Ammon's horn (tissue), 1 donor: Measurements from ENCODE around the gene ALG14.
A peak's percentile ranks its signal among the peaks of the same experiment; 100 is the strongest.
"Not testable (repeated sequence)": the region's sequence is repeated elsewhere in the genome, so short reads cannot be mapped to it uniquely, and the experiment has no call there.

Experiments used
- DNase-seq: peaks from one replicate; pipeline ENCODE4 v3.0.0-alpha.2; 2016; ENCODE audit warnings: low spot score

Gene ALG14

DNA sequence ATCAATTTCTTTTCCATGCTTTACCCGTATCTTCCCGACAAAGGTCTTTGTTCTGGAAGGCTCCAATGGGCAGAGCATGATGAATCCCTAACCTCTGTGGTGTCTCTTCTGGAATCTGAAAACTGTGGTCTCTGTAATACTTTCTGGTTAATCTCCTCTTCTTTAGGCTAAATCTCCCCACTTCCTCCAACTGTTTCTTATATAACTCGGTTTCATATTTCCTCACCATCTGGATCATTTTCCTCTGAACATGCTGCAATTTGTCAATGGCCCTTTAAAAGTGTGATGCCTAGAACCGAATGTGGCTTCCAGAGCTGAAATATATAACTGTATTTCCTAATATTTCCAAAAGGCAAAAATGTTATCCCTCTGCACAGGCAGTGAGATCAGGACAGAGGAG, 66.1 kb downstream of the ALG14 start:
- no peak for DNase-seq

DNA sequence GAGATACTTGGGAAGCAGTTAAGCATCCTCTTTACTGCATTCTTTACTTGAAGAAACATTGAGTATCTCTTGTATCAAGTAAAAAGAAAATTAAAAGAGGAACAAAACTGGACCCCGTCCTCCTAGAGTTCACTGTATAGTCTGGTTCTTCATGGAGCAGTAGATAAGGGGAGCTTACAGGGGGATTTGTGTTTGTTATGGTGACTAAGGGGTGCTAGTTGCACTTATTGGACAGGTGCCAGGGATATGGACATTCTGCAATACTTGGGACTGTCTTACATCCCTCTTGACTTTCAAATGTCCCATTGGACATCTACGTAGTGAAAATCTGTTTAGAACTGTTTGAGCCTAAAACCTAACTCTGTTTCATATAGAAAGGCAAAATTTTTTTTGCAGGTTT, 67.2 kb downstream of the ALG14 start:
- DNase-seq, result no peak

DNA sequence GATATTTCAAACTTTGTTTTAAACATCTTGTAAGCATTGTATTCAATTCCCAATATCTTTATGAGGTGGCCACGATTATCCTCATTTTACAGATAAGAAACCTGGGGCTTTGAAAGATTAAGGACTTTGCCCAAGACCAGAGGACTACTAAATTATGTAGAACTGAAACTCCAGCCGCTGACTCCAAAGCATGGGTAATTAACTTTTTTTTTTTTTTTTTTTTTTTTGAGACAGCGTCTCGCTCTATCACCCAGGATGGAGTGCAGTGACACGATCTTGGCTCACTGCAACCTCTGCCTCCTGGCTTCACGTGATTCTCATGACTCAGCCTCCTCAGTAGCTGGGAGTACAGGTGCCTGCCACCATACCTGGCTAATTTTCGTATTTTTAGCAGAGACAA, 68.7 kb downstream of the ALG14 start:
- DNase-seq, result no peak

DNA sequence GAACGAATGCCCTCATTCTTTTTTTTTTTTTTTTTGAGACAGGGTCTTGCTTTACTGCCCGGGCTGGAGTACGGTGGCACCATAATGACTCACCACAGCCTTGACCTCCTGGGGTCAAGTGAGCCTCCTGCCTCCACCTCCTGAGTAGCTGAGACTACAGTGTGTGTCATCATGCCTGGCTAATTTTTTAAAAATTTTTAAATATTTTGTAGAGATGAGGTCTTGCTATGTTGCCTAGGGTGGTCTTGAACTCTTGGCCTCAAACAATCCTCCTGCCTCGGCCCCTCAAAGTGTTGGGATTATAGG, 69.4 kb downstream of the ALG14 start:
- DNase-seq, result no peak

DNA sequence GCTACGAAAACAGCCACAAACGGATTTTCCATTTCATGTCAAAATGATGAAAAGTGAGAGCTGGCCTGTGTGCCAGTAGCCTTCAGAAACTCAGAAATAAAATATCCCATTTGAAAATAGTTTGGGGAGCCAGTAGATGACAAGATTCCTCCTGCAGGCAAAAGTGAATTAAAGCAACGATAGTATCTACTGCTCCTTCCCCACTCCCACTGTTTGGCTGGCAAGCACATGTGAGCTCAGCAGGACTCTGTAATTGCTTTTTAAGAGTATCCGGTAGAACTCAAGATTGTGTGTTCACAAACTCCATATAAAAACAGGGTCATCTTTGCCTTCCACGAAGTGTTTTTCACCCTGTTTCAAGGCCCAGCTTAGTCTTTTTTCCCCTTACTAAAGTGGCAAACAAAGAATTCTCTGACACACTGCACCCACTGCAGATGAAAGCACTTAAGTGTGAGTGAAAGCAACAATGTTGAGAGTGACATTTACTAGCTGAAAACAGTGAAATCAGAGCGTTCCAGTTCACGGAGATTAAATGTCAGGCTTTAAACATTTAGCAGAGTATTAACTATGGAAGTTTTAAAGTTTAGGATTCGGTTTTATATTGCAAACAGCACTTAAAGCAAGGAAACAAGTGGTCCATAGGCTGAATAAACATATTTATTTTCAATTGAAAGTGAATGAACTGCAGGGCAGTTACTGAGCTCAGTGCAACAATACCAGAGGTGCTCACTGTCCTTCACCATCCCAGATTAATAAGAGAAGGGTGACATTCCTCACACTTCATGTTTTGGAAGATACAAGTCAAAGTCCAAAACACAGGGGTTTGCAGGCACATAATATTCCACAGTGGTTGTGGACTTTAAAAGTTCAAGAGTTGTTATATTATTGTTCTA, 70.0 kb downstream of the ALG14 start:
- peak; percentile 29 for DNase-seq

DNA sequence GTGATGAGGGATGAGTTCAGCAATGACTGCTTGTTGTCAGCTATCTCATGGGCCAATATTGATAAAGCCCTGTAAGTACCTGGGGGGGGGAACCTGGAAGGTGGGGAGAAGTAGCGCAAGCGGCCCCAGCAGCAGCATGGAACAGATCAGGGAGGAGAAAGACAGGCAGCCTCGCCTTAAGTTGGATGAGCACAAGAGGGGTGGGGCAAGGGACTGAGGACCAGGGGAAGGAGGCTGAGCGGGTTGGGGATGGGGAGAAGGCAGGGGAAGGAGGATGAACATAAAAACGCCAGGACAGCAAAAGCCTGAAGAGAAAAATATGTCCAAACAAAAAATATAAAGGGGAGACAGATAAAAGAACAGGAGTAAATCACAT, 70.6 kb downstream of the ALG14 start:
- no peak for DNase-seq

DNA sequence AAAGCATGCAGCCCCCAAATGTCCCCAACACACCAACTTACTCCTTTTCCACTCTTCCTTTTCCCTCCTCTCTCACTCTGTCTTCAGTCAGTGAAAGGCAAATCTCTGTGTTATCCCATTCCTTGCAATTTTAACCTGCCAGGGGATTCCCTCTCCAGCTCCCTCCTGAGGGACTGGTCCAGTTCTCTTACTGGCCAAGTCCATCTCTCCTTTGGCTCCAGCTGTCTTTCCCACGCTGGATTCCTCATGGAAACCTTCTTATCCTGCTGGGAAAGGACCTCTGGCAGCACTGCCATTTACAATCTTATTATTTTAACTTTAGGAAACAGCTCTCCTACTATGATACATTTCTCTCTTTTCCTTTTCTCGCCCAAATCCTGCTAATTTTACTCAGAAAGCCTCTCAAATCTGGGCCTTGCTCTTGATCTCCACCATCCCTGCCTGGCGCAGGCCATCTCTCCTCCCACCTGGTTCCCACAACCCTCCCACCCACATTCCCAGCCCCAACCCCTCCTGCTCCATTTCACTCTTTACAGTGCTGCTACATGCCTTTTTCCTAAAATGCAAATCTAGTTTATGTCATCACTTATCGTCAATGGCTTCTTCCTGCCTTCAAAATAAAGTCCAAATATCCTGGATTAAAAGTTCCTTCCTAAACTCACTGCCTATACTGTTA, 73.2 kb downstream of the ALG14 start:
- no peak for DNase-seq

DNA sequence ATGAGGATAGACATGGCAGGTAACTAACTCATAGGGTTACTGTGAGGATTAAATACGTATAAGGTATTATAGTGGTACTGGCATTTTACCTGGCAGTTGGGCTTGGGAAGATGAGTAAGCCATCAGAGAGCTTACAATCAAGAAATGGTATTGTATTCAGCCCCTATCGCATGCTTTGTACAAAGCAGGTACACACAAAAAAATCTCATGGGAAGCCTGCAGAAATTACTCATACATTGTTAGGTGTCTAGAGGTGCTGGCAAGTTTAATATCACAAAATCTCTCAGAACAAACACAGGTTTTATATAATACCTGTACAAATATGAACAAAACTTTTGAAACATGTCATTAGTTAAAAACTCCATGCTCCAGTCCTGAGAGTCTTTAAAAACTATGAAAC, 74.0 kb downstream of the ALG14 start:
- no peak for DNase-seq

DNA sequence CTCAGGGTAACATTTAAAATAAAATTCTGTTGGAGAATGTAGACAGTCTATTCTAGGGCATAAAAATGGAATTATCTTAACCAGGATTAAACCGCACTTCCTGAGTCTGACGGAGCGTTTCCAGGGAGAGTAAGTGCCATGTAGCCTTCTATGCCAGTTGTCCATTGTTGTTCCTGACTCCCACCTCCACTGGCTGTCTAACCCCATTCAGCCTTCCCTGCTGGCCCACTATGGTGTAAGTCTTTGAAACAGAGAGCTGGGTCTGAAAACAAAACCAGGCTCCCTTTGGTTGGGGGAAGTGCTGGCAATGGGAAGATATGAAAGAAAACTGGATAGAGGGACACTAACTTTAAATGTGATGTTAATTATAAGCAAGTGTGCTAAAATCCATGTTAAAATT, 74.6 kb downstream of the ALG14 start:
- no peak for DNase-seq

DNA sequence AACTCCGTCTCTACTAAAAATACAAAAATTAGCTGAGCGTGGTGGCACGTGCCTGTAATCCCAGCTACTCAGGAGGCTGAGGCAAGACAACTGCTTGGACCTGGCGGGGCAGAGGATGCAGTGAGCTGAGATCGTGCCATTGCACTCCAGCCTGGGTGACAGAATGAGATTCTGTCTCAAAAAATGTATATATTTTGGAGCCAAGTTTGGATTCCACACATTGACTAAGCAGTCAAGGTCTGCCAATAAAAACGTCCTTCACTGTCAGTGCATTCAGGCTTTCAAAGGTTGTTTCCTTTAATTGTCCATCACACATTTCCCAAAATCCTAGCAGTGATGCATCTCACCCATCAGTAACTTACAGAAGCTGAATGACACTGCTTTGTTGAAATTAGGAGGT, 77.2 kb downstream of the ALG14 start:
- not testable (repeated sequence) for DNase-seq

DNA sequence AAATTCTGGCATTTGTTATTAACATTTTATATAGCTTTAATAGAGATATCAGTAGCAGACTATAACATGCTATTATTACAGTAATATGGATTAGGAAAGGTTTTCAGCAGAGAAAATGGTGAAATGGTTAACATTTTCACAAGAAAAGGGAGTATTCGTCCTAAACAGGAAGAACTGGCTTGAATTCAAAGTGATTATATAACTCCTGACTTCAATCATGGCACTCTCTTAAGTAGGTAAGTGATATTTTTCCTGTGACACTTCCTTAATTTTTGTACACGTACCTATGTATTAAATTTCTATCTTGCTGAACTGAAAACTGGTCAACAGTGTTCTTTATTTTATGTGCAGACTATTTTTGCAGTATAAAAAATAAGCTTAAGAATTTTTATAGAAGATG, 77.9 kb downstream of the ALG14 start:
- no peak for DNase-seq

DNA sequence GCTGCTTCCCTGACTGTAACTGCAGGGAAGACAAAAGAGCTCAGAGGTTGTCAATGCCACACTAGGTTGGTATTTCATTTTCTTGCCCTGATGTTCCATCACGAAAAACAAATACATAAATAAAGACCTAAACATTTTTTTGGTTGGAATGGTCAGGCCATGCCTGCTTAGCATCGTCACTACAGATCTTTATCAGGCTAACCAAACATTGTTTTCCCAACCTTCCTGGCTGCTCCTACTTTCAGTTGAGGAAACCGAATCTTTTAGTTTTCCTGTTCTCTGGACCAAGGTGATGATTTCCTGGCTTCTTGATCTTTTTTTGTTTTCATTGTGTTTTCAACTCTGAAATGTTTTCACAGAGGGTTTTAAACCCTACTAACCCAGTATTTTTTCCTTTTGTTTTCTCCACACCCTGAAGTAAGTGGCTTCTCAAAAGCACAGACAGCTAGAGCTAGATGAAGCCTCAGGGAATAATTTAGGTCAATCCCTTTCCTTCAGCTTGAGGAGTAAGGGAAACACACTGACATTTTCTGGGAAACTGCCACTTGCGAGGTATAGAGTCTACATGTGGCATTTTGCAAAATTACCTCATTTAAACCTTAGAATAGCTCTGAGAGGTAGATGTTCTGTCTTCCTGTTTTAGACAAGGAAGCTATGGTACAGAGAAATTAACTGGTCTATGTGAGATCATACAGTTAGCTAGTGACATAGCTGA, 78.7 kb downstream of the ALG14 start:
- DNase-seq, result no peak

DNA sequence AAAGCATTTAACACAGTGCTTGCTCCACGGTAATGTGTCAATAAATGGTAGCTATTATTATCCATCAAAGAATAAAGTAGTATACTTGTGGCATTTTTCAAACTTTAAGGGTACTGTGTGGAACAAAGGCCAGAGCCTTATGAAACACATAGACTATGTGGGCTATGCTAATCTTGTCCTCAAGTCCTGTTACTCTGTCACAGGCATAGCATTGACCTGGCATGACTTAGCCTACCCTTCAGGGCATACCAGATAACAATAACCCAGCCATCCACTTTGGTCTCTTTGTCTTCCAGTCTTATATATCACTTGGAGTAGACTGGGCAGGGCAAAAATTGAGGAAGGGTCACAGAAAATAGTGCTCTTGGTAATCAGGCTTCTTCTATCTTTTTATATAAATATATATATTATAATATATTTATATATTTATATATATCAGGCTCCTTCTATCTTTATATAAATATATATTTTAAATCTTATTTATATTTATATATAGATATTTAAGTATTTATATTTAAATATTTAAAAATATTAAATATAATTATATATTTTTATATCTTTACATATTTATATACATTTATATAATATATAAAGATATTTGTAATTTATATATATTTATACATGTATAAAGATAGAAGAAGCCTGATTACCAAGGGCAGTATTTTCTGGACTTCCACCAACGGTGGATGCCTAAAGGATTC, 79.7 kb downstream of the ALG14 start:
- DNase-seq, result no peak

DNA sequence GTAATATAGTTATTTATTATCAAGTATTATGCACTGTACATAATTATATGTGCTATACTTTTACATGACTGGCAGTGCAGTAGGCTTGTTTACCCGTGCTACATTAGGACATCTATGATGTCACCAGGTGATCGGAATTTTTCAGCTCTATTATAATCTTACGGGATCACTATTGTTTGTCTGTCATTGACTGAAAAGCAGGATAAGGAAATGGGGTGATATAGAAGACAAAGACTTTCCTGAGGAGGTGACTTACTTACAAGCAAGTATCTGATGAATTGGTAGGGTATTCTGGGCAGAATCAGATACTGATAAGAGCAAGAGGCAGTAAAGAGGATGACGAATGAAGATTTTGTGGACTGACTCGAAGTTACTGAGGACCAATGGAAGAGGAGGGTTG, 80.6 kb downstream of the ALG14 start:
- DNase-seq, result no peak

DNA sequence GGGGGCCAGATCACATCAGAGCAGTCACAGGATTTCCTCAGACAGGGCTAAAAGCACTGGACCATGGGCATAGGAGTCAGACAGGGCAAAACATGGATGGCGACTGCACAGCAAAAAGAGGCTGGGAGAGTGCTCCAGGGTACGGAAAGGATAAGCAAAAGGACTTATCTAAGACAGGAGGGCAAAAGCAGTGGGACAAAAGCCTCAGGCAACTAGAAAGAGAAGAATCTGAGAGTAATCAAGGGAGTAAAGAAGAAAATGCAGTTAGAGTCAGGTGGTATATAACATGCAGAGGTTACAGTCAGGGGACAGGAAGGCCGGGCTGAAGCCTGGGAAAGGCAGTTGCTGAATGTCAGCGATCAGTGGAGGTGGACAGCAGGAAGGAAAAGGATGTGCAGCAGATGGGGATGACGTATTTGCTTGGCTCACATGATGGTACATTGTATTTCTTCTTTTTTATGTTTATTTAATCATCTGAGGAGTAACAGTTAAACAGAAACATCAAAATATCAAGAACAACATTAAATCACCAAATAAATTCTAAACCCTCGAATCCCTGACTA, 82.8 kb downstream of the ALG14 start:
- DNase-seq, result no peak

DNA sequence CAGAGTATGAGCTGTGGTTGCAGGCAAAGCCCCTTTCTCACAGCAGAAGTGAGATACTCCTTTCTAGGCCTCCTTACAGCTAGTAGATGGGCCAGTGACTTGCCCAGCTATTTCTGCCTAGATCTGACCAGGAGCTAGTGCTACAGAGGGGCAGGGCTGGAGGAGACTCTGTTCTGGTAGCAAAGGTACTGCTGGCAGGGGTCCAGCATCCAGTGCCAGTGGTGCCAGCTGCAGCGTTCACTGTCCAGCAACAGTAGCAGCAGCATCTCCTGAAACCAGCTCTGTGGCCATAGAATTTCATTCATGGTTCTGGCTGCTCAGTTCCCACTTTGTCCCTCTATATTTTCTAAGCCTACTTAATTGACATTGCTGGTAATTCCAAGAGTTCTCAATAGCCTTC, 83.4 kb downstream of the ALG14 start:
- no peak for DNase-seq

DNA sequence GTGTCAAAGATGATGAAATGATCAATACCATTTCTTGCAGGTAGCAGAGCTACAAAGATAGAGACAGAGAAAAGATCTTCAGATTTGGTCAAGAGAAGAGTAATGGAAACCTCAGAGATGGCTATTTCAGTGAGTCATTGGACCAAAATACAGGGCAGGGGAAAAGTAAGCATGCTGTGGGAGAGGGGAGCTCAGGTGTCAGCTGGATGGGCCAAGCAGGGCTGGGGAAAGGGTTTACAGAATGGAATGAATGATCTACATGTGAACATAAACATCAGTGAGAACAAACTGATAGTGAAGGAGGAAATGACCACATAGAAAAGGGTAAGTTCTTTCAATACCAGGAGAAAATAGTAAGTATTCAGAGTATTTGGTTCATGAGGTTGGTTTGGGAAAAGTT, 84.4 kb downstream of the ALG14 start:
- DNase-seq, result no peak

DNA sequence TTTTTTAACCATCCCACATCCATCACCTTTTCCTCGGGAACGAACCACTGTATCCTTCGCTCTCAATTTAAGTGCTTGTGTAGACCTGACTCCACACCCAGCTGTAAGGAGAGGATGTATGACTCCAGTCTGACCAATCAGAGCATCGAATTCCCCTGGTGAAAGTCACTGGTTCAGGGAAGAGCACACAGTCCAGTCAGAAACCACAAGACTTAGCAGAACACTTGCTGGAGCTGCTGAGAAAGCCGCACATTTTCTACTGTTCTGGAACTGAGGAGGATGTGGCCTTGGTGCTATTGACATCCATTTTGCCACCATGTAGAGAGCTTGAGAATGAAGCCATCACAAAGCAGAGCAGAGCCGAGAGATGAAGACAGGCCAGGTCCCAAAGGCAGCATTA, 86.0 kb downstream of the ALG14 start:
- DNase-seq, result no peak

DNA sequence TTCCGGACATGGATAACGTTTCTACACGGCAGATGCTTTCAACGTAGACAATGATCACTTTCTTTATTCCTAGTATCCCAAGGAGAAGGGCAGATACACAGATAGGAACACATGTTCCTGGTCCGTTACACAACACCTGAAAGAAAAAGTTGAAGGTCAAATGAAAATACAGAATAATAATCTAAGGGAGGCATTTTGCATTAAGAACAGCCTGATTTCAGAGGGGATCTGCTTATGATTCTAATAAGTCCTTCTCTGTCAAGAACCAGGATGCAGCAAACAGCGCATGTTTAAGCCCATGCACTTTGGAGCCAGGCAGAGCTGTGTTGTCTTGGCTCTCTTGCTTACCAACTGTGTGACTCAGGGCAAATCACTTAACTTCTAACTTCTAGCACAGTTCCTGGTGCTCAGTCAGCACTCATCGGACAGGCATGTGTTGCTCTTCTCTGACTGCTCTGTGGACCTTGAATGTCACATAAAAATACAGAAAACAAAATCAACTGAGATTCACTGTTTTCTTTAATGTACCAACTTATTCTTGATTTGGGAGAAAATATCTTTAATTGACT, 89.5 kb downstream of the ALG14 start:
- DNase-seq, result no peak

DNA sequence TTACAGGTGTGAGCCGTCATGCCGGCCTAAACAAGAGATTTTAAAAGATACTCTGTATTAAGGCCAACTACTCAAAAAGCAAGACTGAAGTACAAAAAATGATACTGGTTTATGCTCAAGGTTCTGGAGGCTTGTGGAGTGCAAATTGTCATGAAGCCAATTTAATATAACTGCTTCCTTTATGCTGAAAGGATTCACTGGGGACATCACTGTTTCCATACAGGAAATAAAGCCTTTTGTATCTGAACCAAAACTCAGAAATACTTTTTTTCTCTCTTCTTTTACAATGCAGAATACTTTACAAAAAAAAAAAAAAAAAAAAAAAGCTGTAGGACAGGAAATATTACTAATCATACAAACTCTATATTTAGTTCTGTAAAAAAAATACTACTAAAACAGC, 90.4 kb downstream of the ALG14 start:
- no peak for DNase-seq

DNA sequence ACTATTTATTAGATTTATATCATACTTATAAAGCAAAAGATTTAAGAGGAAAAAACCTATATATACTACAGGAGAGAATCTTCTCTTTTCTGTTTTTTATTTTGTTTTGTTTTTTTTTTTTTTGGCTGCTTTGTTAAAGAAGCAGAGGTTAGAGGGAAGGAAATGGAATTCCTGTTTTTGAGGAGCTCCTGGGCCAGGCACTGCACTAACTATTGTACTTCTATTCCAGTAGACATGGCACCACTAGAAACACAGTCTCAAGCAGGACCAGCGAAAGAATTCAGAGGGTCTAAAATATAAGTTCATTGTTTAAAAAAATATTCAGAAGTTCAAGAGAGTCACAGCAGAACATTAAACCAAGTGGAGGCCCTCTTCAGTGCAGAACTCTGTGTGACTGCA, 91.2 kb downstream of the ALG14 start:
- DNase-seq, result no peak
